ENCODE results near the gene ELK4. TPM values are rescaled to one million over a fixed set of nuclear protein-coding genes. Genes with fewer than 3 reads are reported as not detected.

Gene ELK4, protein sequence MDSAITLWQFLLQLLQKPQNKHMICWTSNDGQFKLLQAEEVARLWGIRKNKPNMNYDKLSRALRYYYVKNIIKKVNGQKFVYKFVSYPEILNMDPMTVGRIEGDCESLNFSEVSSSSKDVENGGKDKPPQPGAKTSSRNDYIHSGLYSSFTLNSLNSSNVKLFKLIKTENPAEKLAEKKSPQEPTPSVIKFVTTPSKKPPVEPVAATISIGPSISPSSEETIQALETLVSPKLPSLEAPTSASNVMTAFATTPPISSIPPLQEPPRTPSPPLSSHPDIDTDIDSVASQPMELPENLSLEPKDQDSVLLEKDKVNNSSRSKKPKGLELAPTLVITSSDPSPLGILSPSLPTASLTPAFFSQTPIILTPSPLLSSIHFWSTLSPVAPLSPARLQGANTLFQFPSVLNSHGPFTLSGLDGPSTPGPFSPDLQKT
- 10 to 100 TPM; 20.7 to 37.5 (median 27.8) TPM for total RNA-seq

DNA sequence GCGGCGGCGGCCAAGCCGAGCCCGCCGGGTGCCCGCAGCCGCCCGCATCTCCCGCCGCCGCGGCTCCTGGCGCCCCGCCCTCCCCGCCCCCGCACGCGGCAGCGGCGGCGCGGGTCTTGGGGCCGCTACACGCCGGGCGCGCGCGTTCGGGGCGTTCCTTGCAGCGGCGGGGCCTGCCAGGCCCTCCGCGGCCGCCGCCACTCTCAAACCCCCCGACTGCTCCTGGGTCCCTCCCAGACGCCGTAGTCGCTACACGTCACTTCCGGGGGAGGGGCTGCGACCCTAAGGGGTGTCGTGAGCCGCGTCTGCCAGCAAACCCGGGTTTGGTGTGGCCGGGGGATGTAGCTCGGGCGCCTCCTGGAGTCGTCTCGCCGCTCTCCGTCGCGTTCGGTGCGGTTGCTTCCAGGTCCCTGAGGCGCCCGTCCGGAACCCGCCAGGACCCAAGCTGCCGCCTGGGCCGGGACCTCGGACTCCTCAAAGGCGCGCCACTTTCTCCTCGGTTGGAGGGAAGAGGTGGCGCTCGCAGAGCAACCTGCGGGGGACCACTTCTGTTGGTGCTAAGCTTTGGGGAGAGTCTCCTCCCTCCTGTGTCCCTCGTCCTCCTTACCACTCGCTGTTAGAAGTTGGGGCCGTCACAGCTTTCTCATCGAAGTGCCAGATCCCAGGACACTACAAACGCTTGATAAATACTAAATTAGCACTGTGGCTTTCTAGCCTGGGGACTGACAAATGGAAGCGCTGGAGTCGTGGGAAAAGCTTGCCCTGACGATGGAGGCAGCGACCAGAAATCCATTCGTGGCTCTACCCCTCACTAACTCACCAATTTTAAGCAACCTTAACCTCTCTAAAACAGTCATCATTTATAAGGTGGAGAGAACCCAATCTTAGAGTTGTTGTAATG, at the start of gene ELK4:
Gene ELK4 (minus strand): TSS at position 244 of the 901 bp plus-strand sequence. CDS start 8,129 bp downstream, outside the sequence.
- peak; percentile 98 for DNase-seq (ENCODE audit: low spot score)
- ATAC-seq (ENCODE audit: low FRiP score) = peak; percentile 99

GRCh38 chr1:205681364-205681763, 49.6 kb upstream of the ELK4 start:
- ATAC-seq (ENCODE audit: low FRiP score) (no peak), DNase-seq (ENCODE audit: low spot score) (no peak)
- TF ChIP-seq CTCF (IDR thresholded peaks at IDR 0.05) = no peak

More for the DNA sequence above, at the start of gene ELK4:
- TF ChIP-seq CTCF (IDR thresholded peaks at IDR 0.05) = peak in 1 of 3 donors; percentile 28

GRCh38 chr1:205680073-205680851, 48.5 kb upstream of the ELK4 start, which contains the start of gene SLC45A3:
Gene SLC45A3 (minus strand): TSS chr1:205680509. CDS start chr1:205664656, 15,853 bp downstream.
- TF ChIP-seq CTCF (IDR thresholded peaks at IDR 0.05) = no peak
- ATAC-seq (ENCODE audit: low FRiP score) (peak; percentile 51), DNase-seq (ENCODE audit: low spot score) (no peak)

GRCh38 chr1:205678286-205679111, 46.7 kb upstream of the ELK4 start:
- ATAC-seq (ENCODE audit: low FRiP score) (peak; percentile 20), DNase-seq (ENCODE audit: low spot score) (no peak)
- TF ChIP-seq CTCF (IDR thresholded peaks at IDR 0.05) = no peak

DNA sequence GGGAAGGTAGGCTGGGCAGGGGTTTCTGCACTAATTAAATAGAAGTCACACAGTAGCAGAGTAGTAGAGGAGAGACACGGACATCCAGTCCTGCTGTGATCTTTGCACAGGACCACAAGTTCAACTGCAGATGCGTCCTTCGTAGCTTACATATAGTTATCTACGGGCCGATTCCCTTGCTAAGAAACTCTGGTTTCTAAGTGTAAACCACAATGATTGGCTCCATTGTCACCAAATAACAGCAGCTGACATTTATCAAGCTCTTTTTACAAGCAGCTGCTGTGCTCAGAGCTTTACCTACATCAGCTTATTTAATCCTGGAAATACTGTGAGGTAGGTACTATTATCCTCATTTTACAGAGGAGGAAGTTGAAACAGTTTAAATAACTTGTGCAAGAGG, 45.4 kb upstream of the ELK4 start:
- TF ChIP-seq CTCF (IDR thresholded peaks at IDR 0.05) = no peak
- DNase-seq (ENCODE audit: low spot score) (no peak), ATAC-seq (ENCODE audit: low FRiP score) (no peak)

- ATAC-seq (ENCODE audit: low FRiP score) (no peak), DNase-seq (ENCODE audit: low spot score) (no peak)
- TF ChIP-seq CTCF (IDR thresholded peaks at IDR 0.05) = no peak
Observed at GRCh38 chr1:205676597-205676996, 44.8 kb upstream of the ELK4 start.

Data from omental fat pad (tissue), 4 donors.